Neural progenitor cell (in vitro differentiated cells): ENCODE results near the gene CTDSP2. TPM values are rescaled to one million over a fixed set of nuclear protein-coding genes. Genes with fewer than 3 reads are reported as not detected.

Experiments used
- DNase-seq: peaks from one replicate; pipeline ENCODE4 v3.0.0-alpha.2; 2016; ENCODE audit warnings: low spot score
- H2AFZ ChIP-seq: fragments of 200-600 bp; sonication (generic); replicated peaks from 2 replicates; pipeline ENCODE4 v1.6.1; 2016; ENCODE audit warnings: antibody characterized with exemption
- H3F3A ChIP-seq: fragments of 200-600 bp; sonication (generic); 2 replicates; pipeline ENCODE4 v1.6.1; 2016; ENCODE audit warnings: antibody characterized with exemption, low read depth
- H3K27ac ChIP-seq: fragments of 200-600 bp; sonication (generic); 2 replicates; pipeline ENCODE4 v1.5.1; 2016; ENCODE audit warnings: mild to moderate bottlenecking
- H3K27me3 ChIP-seq: fragments of 200-600 bp; sonication (generic); 2 replicates; pipeline ENCODE4 v1.6.1; 2016; ENCODE audit warnings: mild to moderate bottlenecking, moderate library complexity
- H3K36me3 ChIP-seq: fragments of 200-600 bp; sonication (generic); 2 replicates; pipeline ENCODE4 v1.5.1; 2016
- H3K4me1 ChIP-seq: fragments of 200-600 bp; sonication (generic); 2 replicates; pipeline ENCODE4 v1.6.1; 2016; ENCODE audit warnings: mixed run types
- H3K4me2 ChIP-seq: fragments of 200-600 bp; sonication (generic); 2 replicates; pipeline ENCODE4 v1.6.1; 2016
- H3K4me3 ChIP-seq: fragments of 200-600 bp; sonication (generic); 2 replicates; pipeline ENCODE4 v1.5.1; 2016
- H3K79me2 ChIP-seq: fragments of 200-600 bp; sonication (generic); 2 replicates; pipeline ENCODE4 v1.6.1; 2016; ENCODE audit warnings: low read depth
- H3K9ac ChIP-seq: fragments of 200-600 bp; sonication (generic); 2 replicates; pipeline ENCODE4 v1.6.1; 2016
- H3K9me3 ChIP-seq: fragments of 200-600 bp; sonication (generic); 2 replicates; pipeline ENCODE4 v1.5.1; 2016; ENCODE audit warnings: low read depth
- H4K20me1 ChIP-seq: fragments of 200-600 bp; sonication (generic); 2 replicates; pipeline ENCODE4 v1.6.1; 2016; ENCODE audit warnings: low read depth
- H3K27ac Mint-ChIP-seq: 3 replicates; pipeline ENCODE4 v1.8.0; 2021; ENCODE audit warnings: mixed read lengths
- H3K27me3 Mint-ChIP-seq: 2 replicates; pipeline ENCODE4 v1.8.0; 2022; ENCODE audit warnings: low read depth, mild to moderate bottlenecking, inconsistent platforms, moderate library complexity, mixed read lengths; ENCODE audit not compliant: insufficient read depth
- H3K36me3 Mint-ChIP-seq: 3 replicates; pipeline ENCODE4 v1.8.0; 2021; ENCODE audit warnings: mixed read lengths
- H3K4me1 Mint-ChIP-seq: 3 replicates; pipeline ENCODE4 v1.8.0; 2021; ENCODE audit warnings: mixed read lengths
- H3K4me3 Mint-ChIP-seq: 3 replicates; pipeline ENCODE4 v1.8.0; 2021; ENCODE audit warnings: mild to moderate bottlenecking, moderate library complexity, mixed read lengths
- H3K9me3 Mint-ChIP-seq: 3 replicates; pipeline ENCODE4 v1.8.0; 2020; ENCODE audit warnings: mixed read lengths
- EZH2 ChIP-seq: fragments of 200-600 bp; sonication (generic); IDR thresholded peaks from 2 replicates; pipeline ENCODE4 v1.6.1; 2017; ENCODE audit warnings: antibody characterized with exemption, mild to moderate bottlenecking, moderate library complexity
- EZH2phosphoT487 ChIP-seq: fragments of 200-600 bp; sonication (generic); IDR thresholded peaks from 2 replicates; pipeline ENCODE4 v1.6.1; 2017; ENCODE audit warnings: antibody characterized with exemption
- total RNA-seq: library from RNA; depleted of rRNA; stranded (reverse); fragments of >200 nt; gene quantifications from 2 replicates; pipeline ENCODE4 v1.2.3, GENCODE V29; 2015; ENCODE audit warnings: low replicate concordance
- TF ChIP-seq, protein P1 (sequence below): fragments of 200-600 bp; sonication (generic); IDR thresholded peaks from 2 replicates; pipeline ENCODE4 v1.5.1; 2017; ENCODE audit warnings: antibody characterized with exemption, mild to moderate bottlenecking

Gene CTDSP2
- total RNA-seq, 1 donor from 2014 or later: 43.6 TPM

DNA sequence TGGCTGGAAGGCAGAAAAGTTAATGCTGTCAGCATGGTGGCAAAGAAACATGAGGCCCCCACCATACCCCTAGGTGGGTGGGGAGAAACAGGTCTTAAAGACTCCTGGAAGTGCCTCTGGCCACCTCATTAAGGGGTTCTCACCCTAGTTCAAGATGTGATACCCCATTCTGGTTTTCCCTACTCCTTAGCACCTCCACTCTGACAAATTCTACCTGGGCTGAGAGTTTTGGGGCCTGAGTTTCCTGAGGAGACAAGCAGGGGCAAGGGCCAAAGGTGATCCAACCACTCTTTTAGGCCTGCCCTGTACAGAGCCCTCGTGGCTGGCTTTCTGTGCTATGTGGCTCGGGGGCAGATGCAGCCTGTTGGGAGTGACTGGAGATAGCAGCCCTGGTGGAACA is 20.1 kb downstream of the CTDSP2 start:
- peaks cover 53% of the 10 kb centered on the region for H4K20me1 ChIP-seq
- H3K9ac ChIP-seq: no peak overlapping the region
- no peaks in the 10 kb centered on the region for H3K9me3 ChIP-seq
- no peaks in the 10 kb centered on the region for H3K27me3 ChIP-seq
- H3K27ac ChIP-seq: no peak overlapping the region
- H3F3A ChIP-seq: no peaks in the 10 kb centered on the region
- H3K36me3 ChIP-seq: no peaks in the 10 kb centered on the region
- peaks cover 4% of the 10 kb centered on the region for H3K4me1 Mint-ChIP-seq
- H3K79me2 ChIP-seq: peaks cover 23% of the 10 kb centered on the region
- no peak overlapping the region for H2AFZ ChIP-seq
- no peaks in the 10 kb centered on the region for H3K9me3 Mint-ChIP-seq
- H3K4me3 Mint-ChIP-seq: no peak overlapping the region
- no peak overlapping the region for H3K4me3 ChIP-seq
- H3K4me1 ChIP-seq: peaks cover under 1% of the 10 kb centered on the region
- TF ChIP-seq EZH2phosphoT487: no peak
- TF ChIP-seq, protein P1, sequence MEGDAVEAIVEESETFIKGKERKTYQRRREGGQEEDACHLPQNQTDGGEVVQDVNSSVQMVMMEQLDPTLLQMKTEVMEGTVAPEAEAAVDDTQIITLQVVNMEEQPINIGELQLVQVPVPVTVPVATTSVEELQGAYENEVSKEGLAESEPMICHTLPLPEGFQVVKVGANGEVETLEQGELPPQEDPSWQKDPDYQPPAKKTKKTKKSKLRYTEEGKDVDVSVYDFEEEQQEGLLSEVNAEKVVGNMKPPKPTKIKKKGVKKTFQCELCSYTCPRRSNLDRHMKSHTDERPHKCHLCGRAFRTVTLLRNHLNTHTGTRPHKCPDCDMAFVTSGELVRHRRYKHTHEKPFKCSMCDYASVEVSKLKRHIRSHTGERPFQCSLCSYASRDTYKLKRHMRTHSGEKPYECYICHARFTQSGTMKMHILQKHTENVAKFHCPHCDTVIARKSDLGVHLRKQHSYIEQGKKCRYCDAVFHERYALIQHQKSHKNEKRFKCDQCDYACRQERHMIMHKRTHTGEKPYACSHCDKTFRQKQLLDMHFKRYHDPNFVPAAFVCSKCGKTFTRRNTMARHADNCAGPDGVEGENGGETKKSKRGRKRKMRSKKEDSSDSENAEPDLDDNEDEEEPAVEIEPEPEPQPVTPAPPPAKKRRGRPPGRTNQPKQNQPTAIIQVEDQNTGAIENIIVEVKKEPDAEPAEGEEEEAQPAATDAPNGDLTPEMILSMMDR: no peak
- no peak for TF ChIP-seq EZH2
- H3K36me3 Mint-ChIP-seq: peaks cover 45% of the 10 kb centered on the region
- H3K4me2 ChIP-seq: no peak overlapping the region
- H3K27me3 Mint-ChIP-seq: peaks cover 3% of the 10 kb centered on the region
- DNase-seq: no peak
- no peak overlapping the region for H3K27ac Mint-ChIP-seq

DNA sequence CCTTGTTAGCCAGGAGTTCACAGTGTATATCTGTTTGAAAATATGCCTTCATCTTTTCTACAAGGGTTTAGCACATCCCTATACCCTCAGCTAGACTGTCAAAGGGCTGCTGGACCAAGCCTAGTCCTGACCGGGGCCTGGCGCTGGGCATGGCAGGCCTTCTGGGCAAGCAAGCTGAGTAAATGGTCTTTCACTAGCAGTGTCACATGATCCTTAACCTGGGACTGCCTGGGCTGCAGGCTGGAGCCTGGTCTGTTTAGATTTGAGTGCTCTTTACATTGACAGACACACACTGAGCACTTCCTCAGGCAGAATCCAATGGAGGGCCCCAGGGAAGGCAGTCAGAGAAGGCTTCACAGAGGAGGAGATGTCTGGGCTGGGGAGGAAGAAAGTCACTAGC is 21.1 kb downstream of the CTDSP2 start:
- H3K4me3 ChIP-seq: no peak overlapping the region
- H3F3A ChIP-seq: no peaks in the 10 kb centered on the region
- Mint-ChIP-seq H3K4me1 (peaks cover 3% of the 10 kb centered on the region), H3K4me3 (no peak overlapping the region), H3K36me3 (peaks cover 44% of the 10 kb centered on the region), H3K9me3 (no peaks in the 10 kb centered on the region), H3K27ac (no peak overlapping the region), H3K27me3 (peaks cover 3% of the 10 kb centered on the region)
- H3K36me3 ChIP-seq: no peaks in the 10 kb centered on the region
- H3K9ac ChIP-seq: no peak overlapping the region
- peaks cover 43% of the 10 kb centered on the region for H4K20me1 ChIP-seq
- no peaks in the 10 kb centered on the region for H3K9me3 ChIP-seq
- TF ChIP-seq EZH2 (no peak), EZH2phosphoT487 (no peak)
- TF ChIP-seq, protein P1: no peak
- no peak overlapping the region for H3K4me2 ChIP-seq
- no peak overlapping the region for H3K27ac ChIP-seq
- DNase-seq: no peak
- H3K79me2 ChIP-seq: peaks cover 13% of the 10 kb centered on the region
- no peaks in the 10 kb centered on the region for H3K27me3 ChIP-seq
- H3K4me1 ChIP-seq: no peaks in the 10 kb centered on the region
- no peak overlapping the region for H2AFZ ChIP-seq

DNA sequence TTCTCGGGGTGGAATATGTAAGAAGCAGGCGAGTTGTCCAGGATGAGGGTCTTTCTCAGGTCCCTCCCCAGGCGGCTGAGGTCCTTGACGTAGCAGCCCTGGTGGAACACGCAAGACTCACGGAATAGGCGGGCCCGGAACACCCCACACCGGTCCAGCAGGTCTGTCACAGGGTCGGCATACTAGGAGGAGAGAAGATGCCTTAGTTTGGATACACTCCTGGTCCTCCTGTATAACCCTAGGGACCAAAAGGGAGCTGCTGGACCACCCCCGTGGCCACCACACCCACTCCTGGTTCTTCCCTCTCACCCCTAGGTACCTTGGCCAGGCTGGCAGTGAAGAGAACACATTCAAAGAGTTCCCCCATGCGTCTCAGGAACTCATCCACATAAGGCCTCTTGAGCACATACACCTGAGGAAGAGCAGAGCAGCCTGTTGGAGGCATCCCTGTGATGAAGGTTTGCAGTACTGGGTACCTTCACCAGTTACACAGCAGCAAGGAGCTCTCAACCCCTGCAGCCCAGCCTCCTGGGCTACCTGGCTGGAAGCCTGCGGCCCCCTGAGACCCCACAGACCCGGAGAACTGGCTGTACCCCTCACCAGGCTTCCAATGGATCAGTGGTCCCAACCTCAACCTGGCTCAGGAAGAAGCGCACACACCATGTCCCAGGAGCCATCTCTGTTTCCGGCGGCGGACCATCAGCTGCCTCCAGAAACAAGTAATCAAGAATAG is 22.5 kb downstream of the CTDSP2 start:
- Histone ChIP-seq H3F3A (no peaks in the 10 kb centered on the region), H3K9ac (no peak overlapping the region), H3K27me3 (no peaks in the 10 kb centered on the region), H3K36me3 (no peaks in the 10 kb centered on the region), H3K9me3 (no peaks in the 10 kb centered on the region), H3K4me2 (no peak overlapping the region), H2AFZ (no peak overlapping the region), H4K20me1 (peaks cover 30% of the 10 kb centered on the region), H3K27ac (no peak overlapping the region), H3K4me3 (no peak overlapping the region), H3K79me2 (no peaks in the 10 kb centered on the region), H3K4me1 (no peaks in the 10 kb centered on the region)
- H3K4me3 Mint-ChIP-seq: no peak overlapping the region
- peaks cover 42% of the 10 kb centered on the region for H3K36me3 Mint-ChIP-seq
- peaks cover 3% of the 10 kb centered on the region for H3K27me3 Mint-ChIP-seq
- TF ChIP-seq EZH2 (no peak), EZH2phosphoT487 (no peak)
- TF ChIP-seq, protein P1: no peak
- no peak for DNase-seq
- no peaks in the 10 kb centered on the region for H3K4me1 Mint-ChIP-seq
- H3K9me3 Mint-ChIP-seq: no peaks in the 10 kb centered on the region
- H3K27ac Mint-ChIP-seq: no peak overlapping the region
